CMK (cell line): Measurements from ENCODE around the gene GNAQ.

ENCODE experiments used
- DNase-seq: peaks from one replicate; pipeline ENCODE4 v3.0.0-alpha.2; 2010; ENCODE audit warnings: low read depth

GNAQ gene

DNA sequence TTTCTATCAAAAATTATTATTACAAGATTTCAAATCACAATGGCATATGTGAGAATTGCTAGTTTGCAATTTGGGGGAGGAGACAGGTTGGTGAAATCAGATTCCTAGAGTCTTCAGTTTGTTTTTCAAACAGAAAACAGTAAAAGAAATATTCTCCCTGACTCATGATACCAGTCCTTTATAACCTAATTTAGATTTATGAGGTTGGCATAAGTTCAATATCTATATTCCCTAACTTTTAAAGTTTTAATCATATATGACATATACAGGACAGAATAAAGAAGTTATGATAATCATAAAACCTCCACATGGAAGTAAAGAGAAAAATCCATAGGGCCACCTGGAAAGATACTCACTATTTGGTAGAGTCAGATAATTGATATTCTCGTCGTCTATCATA, 216.4 kb downstream of the GNAQ start:
- DNase-seq, result no peak

DNA sequence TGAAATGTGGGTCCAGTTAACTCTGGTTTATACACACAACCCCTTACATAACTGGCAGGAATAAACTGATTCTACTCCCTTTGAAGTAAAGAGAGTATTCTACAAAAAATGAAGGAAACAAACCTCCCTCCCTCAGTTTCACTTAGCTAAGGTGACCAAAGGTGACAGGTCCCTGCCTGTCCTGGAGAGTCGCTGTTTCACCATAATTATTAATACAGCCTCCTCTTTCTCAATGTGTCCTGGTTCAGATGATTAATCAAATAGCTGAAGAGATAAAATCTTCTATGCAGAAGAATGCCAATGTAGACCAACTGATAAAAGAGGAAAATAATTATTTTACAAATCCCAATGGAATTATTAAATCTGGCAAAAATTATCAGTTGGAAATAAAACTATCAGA, 219.8 kb downstream of the GNAQ start:
- DNase-seq, result no peak

DNA sequence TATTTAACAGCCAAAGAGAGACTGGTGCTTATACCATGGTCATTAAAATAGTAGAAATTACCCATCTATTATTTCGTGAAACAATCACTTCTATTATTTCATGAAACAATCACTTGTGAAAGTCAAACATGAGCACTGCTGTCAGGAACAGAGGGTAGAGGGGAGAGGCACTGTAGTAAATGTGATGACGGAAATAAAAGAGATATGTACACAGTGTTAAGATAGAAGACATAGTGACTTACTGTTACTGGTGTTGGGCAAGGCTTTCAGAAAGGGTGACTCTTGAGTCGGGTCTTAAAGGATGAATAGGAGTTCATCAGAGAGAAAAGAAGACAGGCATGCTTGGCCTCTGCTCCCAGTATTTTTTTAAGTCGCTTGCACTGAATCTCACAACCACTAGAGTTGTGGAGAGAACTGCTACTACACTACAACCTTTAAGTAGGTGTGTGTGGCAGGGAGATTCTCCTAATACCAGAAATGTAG, 220.9 kb downstream of the GNAQ start:
- no peak for DNase-seq

DNA sequence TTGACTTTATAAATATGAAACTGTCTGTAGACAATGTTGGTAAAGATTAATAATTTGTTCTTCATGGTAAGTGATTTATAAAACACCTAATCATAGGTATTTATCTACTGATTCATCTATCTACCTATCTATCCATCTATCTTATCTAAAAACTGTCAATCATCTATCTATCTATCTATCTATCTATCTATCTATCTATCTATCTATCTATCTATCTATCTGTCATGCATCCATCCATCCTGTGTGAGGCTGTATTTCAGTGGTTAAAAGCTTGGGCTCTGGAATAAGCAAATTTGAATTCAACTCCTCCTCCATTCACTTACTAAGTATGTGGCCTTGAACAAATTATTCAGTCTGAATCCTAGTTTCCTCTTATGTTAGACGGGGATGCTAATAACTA, 221.6 kb downstream of the GNAQ start:
- DNase-seq, result no peak

DNA sequence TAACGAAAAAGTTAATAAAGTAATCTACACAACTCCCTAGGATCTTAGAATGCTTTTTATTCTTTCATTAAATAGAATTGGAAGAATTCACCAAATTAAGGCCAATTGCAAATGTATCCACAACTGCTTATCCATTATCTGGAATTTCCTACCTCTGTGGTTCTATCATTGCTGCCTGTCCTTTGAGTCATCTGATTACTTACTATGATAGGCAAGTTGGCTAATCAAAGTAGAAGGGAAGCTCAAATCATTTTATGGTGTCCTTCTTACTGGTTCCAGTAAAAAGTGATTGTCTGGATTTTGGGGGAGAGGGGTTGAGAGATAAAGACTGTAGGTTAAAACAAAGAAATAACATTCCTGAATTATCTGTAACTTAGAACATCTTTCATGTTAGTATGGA, 222.1 kb downstream of the GNAQ start:
- DNase-seq, result no peak

DNA sequence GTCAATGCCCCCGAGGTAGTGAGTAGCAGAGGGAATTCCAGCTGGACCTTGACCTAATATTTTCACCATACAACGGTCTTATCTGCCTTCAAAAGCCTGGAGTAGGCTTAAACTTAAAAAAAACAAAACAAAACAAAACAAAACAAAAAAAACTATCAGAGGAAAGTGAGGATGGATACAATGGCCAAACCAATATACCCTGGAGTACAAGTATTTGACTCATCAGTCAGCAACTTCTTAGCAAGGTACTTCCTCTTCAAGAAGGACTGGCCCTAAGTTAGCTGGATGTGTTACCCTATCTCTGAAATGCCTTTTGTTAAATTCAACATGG, 222.9 kb downstream of the GNAQ start:
- no peak for DNase-seq

DNA sequence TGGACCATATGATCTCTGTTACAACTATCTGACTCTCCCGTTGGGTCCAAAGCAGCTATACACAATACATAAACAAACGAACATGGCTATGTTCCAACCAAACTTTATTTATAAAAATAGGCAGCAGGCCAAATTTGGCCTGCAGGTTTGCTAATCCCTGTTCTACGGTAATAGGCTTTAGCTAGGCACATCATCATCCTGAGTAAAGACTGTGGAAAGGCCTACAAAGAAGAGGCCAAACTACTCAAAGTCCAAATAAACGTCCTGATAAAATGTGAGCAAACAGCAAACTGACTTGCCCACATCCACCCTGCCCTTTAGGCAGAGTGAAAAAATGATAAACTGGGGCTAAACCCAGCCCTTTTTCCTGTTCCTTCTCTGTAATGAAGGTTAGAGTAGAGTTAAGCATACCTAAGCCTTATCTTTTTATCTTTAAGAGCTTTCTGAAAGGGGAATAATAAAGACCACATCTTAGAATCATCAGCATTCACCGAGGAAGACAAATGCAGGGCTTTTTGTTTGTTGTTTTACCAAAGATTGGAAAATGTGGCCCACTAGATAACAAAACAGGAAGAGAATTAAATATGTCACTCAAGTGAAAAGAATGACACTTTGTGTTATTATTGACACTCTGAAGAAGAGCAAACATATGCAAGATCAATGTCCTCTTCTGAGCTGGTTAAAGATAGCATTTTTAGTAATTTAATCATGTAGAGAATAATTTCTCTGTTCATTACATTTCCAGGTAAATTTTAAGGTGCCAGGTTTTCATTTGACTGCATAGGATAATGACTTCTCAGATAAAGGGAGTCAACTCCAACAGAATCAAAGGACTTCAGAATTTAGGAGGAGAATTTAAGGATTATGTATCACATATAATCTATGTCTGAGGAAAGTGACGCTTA, 223.5 kb downstream of the GNAQ start:
- DNase-seq, result no peak

DNA sequence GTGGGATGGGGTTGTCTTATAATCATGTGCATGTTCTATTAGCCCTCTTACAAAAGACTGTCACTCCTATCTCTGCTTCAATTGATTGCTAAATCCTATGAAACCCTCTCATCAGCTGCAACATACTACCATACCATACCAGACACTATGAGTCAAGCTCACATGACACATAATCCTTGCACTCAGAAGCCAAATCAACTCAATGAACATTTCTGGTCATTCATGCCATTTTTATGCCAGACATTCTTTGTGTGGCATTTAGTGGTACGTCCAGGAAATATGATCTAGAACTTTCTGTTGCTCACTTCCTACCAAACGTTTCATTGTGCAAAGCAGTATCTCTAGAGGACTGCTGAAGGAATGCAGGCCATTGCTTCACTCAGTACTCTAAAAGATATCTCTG, 224.3 kb downstream of the GNAQ start:
- DNase-seq, result no peak

DNA sequence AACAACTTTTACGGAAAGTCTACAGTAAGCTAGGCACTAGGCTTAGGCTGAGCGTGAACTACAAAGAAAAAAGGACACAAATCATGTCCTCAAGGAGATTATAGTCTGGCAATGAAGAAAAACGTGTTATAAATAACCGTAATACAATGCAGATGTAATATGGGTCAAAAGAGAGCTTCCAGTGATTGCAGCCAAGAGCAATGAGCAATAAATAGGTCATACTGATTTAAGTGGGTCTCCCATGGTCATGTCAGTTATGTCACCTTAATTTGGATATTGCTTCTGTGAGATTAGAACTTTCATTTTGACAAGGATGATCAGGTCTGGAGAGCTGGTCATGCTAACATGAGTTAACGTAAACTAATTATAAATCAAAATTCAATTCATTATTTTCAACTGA, 224.9 kb downstream of the GNAQ start:
- no peak for DNase-seq

DNA sequence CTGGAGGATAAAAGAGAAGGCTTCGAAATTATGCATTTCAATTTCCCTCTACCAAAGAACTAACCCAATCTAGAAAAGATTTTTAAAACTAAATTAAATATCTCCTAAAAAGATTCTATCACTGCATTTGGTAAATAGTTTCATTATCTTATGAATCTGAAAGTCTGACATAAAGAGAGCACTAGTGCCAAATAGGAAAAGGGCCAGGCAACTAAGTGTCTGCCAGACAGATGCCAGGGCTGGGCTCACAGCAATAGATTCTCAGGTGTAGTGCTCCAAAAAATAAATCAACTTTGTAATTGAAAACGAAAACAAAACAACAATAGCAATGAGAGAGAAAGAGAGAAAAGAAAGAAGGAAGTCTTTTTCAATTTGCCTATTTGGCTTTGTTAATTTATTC, 225.8 kb downstream of the GNAQ start:
- DNase-seq, result no peak

DNA sequence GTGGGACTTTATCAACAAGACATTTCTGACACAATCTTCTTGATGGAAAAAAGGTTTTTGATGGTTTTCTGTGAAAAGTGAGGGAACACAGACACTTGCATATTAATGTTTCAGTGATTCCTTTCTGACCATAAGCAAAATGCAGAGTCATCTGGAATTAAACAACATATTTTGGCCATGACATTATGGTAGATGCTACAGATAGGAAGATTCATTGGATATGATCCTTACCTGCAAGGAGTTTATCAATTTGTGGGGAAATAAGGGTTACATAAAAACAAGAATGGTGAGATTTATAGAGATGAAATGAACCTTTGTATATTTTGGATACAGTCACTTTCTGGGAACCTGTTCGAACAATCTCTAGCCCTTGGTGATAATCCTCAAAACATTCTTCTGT, 228.2 kb downstream of the GNAQ start:
- DNase-seq, result no peak

DNA sequence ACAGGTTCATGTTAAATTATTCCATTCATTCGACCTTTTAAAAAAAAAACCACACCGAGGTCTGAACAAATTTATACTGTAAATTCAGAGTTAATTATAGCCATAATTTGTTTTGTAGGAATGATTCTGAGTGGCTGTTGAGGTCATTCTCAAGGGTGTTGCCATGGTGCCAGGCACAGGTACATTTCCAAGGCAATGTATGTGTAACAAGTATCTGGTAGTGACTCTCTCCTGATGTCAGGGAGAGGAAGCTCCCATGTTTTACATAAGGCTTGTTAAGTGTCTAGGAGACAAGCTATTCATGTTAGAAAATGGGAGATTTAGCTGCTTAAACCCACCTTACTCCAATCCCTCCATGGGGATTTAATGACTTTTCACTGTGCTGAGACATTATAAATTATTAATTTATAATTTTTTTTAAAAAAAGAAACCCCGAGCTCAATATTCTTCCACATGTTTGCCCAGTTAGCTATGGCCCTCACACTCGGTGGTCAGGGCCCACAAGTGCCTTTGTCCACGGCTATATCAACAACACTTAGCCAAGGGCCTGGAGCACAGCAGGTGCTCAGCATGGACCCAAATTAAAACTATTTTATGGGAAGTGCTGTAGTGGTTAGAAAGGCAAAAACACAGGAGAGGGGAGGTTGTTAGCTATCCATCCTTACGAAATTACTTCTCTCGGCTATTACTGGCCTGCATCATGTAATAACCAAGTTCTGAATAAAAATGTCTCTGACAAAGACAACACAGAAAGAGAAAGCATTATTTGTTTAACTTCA, 228.9 kb downstream of the GNAQ start:
- DNase-seq, result no peak

DNA sequence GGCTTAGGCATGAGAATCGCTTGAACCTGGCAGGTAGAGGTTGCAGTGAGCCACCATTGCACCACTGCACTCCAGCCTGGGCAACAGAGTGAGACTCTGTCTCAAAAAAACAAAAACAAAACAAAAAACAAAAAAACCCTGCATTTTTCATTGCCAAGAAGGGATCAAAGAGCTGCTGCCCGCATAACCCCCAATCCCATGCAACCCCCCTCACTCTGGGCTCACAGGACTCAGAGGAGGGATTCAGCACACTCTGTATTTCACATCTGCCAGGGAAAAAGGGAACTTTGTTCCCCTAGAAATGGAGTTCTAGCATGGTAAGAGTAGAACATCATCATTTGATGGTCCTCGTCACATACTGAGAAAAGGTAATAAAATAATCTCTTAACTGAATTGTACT, 229.5 kb downstream of the GNAQ start:
- DNase-seq, result no peak

DNA sequence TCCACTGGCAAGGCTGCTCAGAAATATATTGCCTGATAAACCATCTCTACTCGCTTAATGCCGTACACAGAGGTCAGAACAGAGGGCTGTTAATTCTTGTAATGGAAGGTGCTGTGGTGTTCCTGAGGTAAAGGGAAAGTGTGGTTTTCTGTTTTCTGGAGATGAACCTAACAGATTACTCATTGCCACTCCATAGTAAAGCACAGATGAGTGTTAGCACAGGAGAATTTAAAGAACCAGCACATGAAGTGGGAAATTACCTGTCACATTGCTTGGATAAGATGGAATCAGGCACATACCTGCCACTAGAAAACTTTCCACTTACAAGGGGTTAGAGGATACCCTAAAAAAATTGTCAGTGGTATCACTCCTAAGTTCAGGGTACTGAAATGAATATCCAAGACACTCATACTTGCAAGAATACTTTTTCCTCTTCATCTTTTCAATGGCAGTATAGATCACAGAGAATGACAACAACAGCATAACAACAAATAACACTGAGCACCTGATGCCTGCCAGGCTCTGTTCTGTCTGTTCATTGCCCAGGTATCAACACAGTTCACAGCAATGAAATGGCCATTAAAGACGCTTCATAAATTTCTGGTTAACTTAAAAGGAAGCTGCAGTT, 230.6 kb downstream of the GNAQ start:
- no peak for DNase-seq

DNA sequence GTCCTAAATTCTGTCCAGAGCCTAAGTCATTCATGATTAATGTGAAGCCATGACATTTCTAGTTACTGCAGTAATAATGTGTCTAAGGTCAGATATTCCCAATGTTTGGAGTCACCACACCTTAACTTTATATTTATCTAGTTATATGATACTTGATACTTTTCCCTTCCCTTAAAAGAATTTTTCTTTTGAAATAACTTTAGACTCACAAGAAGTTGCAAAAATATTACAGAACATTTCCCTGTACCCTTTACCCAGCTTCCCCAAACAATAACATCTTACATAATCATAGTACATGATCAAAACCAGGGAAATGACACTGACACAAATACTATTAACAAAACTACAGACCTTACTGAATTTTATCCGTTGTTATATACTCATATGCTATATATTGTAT, 233.5 kb downstream of the GNAQ start:
- DNase-seq, result no peak

DNA sequence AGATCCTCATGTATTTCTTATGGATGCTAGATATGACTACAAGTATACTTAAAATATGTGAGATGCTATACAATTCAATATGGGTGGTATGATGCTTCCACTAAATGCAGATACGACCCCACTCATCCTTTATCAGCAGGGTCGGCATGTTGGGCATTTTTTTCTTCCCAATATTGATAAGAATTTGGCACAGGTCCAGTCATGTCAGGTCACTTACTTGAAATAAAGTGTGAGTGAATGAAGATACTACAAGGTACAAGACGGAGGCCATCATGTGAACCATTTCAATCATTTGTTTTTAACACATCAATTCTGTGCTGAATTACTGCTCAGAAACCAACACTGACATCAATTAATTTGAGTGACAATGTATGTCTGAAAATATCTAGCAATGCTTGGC, 236.6 kb downstream of the GNAQ start:
- no peak for DNase-seq

DNA sequence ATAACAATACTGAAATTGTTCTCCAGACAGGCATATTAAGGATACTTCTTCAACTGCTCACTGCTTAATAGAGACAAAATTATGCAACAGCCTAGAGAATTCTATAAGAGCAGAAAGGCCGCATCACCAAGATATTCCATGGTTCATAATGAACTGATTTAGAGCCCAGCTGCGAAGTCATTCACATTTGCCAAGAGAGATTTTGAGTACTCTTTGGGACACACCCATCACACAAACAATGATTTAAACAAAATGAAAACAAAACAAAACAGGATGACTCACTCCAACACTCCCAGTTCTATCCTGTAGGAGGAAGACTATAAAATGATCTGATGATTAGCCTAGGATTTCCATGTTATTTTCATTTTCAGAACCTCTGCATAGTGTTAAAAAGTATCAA, 237.8 kb downstream of the GNAQ start:
- no peak for DNase-seq

DNA sequence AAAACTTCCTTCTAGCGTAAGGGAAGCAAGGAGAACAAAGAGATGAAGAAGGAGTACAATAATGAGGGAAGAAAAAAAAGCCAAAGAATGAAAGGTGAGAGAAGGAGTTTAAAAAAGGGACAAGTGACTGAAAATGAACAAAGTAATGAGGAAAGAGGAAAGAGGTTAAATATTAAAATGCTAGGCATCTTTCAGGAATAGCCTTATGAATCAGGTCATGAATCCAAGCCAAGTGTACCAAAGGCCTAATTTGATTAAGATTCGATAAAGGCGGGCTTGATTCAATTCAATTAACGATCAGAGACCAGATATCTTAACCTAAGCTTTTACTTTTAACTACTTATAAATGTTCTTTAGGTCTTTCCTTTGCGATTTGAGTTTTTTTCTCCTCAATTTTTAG, 241.7 kb downstream of the GNAQ start:
- no peak for DNase-seq

DNA sequence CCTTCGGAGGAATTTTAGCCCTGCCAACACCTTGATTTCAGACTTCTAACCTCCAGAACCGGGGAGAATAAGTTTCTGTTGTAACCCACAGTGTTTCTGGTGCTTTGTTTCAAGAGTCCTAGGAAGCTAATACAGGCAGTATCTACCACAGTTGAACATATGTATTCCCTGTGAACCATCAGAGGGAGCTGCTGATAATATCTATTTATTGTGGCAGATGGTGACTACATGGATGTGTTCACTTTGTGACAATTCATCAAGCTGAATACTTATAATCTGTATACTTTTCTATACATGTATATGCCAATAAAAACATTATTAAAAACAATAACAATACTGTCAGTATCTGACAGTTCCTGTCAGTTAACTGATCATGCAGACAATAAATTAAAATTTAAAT, 246.3 kb downstream of the GNAQ start:
- DNase-seq, result no peak

DNA sequence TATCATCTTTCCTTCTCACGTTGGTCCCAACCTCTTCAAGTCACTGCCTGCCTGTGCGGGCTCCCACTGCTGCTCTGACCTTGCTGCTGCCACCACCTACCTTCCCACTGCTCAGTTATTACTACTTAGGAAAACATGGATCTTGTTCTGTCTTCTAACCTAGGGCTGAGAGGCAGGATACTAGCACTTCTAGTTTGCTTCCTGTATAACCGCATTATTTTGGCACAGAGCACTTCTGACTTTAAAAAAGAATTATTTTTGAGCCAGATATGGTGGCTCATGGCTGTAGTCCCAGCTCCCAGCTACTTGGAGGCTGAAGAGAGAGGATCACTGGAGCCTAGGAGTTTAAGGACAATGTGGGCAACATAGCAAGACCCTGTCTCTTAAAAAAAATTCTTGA, 248.1 kb downstream of the GNAQ start:
- no peak for DNase-seq

DNA sequence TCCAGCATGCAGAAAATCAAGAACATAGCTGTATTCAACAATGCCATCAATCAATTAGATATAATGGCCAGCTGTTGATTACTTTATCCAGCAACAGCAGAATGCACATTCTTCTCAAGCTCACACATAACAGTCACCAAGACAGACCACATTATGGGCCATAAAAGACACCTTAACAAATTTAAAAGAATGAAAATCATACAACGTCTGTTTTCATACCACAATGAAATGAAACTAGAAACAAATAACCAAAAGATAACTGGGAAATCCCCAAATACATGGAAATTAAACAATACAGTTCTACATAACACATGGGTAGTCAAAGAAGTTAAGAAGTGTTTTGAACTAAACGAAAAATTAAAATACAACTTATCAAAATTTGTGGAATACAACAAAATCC, 252.6 kb downstream of the GNAQ start:
- no peak for DNase-seq

DNA sequence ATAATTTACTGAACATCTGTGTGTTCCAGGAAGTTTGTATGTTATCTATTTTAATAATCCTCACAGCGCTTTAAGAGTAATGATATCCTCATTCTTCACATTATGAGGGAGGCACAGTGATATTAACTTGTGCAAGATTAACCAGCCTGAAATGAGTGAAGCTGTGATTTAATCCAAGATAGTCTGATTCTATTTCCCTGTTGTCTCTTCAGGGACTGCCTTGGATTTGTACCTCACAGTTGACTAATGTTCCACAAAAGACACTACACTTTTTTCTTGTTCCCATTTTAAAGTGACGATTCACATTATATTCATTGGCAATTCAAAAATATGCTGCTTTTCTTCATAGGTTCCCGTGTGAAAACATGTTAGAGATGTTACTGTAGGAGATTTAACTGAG, 258.2 kb downstream of the GNAQ start:
- DNase-seq, result no peak

DNA sequence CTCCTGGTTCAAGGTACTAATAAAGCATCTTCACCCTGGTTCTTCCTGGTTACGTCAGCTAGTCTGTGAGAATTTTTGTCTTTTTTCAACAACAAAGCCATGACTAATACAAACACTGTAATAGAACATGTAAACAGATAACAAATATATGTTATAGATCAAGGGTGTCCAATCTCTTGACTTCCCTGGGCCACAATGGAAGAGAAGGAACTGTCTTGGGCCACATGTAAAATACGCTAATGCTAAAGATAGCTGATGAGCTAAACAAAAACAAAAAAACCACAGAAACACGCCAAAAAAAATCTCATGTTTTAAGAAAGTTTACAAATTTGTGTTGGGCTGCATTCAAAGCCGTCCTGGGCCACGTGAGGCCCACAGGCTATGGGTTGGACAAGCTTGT, 259.0 kb downstream of the GNAQ start:
- DNase-seq, result no peak
